EL (cell line): Measurements from ENCODE around the gene RXRA.

Experiments used
- DNase-seq: peaks from one replicate; pipeline ENCODE4 v3.0.0-alpha.2; 2016

The RXRA gene

GRCh38 chr9:134356496-134357470 lies 30.5 kb downstream of the RXRA start:
- no peak for DNase-seq

- DNase-seq, result no peak
Observed at GRCh38 chr9:134357631-134358025, 31.4 kb downstream of the RXRA start.

- no peak for DNase-seq
Observed at GRCh38 chr9:134358026-134358661, 31.9 kb downstream of the RXRA start.

- DNase-seq, result peak; percentile 15
Observed at GRCh38 chr9:134358662-134359319, 32.5 kb downstream of the RXRA start.

GRCh38 chr9:134359493-134360179 lies 33.4 kb downstream of the RXRA start:
- no peak for DNase-seq

GRCh38 chr9:134360180-134360759 lies 34.0 kb downstream of the RXRA start:
- no peak for DNase-seq

- DNase-seq, result peak; percentile 41
Observed at GRCh38 chr9:134360897-134361296, 34.6 kb downstream of the RXRA start.

- no peak for DNase-seq
Observed at GRCh38 chr9:134361426-134361825, 35.2 kb downstream of the RXRA start.

GRCh38 chr9:134361843-134362414 lies 35.7 kb downstream of the RXRA start:
- no peak for DNase-seq

GRCh38 chr9:134363450-134363849 lies 37.2 kb downstream of the RXRA start:
- DNase-seq, result no peak

GRCh38 chr9:134364391-134365114 lies 38.3 kb downstream of the RXRA start:
- no peak for DNase-seq

GRCh38 chr9:134365115-134365596 lies 38.9 kb downstream of the RXRA start:
- no peak for DNase-seq

- DNase-seq, result no peak
Observed at GRCh38 chr9:134365791-134366222, 39.6 kb downstream of the RXRA start.

GRCh38 chr9:134366223-134367031 lies 40.2 kb downstream of the RXRA start:
- peak; percentile 90 for DNase-seq

GRCh38 chr9:134367061-134367460 lies 40.8 kb downstream of the RXRA start:
- no peak for DNase-seq

- DNase-seq, result no peak
Observed at GRCh38 chr9:134367791-134368490, 41.7 kb downstream of the RXRA start.

GRCh38 chr9:134368571-134368970 lies 42.3 kb downstream of the RXRA start:
- no peak for DNase-seq

- DNase-seq, result no peak
Observed at GRCh38 chr9:134369416-134370212, 43.4 kb downstream of the RXRA start.

- DNase-seq, result no peak
Observed at GRCh38 chr9:134370213-134370492, 43.9 kb downstream of the RXRA start.
